Activated T-helper 1 cell treated with Interleukin-2 at 50 U/mL for 16 hours (primary cell): ENCODE results near the gene TRIM2.

Experiments used
- DNase-seq: peaks from one replicate; pipeline ENCODE4 v3.0.0-alpha.2; 2020; ENCODE audit warnings: low read depth

TRIM2 gene

GRCh38 chr4:153276971-153277370 is 72.7 kb downstream of the TRIM2 start:
- DNase-seq: no peak

DNA sequence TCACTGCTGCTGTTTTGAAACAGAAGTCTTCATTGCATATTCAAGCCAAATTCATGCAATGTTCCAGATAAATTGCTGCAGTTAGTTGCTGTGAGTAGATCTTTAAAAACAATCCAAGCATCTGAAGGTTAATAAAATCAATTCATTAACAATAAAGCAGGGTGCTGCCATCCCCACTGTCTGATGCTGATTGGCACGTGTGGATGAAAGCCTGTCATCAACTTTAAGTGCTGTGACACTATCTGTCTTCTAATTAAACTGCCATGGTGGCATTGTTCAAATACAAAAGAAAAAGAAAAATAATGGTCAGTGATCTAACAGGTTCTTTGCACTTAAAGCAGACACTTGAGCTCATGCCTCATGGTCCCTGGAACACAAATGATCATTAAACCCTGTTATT is 77.2 kb downstream of the TRIM2 start:
- DNase-seq: no peak

- DNase-seq: no peak
Measured at GRCh38 chr4:153282023-153282422, 77.8 kb downstream of the TRIM2 start.

DNA sequence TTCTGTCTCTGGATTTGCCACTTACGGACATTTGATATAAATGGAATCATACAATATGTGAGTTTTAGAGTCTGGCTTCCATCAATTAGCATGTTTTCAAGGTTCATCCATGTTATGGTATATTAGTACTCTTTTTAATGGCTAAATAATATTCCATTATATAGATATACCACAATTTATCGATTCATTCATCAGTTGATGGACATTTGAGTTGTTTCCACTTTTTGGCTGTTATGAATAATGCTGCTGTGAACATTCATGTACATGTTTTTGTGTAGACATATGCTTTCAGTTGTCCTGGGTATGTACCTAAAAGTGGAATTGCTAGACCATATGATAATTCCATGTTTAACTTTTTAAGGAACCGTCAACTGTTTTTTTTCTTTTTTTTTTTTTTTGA is 79.0 kb downstream of the TRIM2 start:
- no peak for DNase-seq

DNA sequence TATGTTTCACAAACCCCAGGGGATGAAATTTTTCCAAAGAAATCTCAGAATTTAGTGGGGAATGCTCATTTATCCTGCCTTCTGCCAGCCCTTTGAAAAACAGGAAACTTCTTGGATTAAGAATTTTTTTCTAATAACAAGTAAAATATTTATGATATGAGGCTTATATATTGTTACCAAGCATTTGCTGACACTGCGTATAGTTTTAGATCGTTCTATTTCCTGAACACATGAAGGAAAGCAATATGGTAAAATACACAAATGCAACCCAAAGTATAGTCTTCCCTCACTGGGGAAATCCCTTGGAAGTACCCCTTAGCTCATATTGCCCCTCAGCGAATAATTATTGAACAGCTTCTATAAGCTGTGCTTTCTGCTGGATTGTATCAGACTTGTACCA is 85.9 kb downstream of the TRIM2 start:
- no peak for DNase-seq

GRCh38 chr4:153291562-153291961 is 87.3 kb downstream of the TRIM2 start:
- no peak for DNase-seq

DNA sequence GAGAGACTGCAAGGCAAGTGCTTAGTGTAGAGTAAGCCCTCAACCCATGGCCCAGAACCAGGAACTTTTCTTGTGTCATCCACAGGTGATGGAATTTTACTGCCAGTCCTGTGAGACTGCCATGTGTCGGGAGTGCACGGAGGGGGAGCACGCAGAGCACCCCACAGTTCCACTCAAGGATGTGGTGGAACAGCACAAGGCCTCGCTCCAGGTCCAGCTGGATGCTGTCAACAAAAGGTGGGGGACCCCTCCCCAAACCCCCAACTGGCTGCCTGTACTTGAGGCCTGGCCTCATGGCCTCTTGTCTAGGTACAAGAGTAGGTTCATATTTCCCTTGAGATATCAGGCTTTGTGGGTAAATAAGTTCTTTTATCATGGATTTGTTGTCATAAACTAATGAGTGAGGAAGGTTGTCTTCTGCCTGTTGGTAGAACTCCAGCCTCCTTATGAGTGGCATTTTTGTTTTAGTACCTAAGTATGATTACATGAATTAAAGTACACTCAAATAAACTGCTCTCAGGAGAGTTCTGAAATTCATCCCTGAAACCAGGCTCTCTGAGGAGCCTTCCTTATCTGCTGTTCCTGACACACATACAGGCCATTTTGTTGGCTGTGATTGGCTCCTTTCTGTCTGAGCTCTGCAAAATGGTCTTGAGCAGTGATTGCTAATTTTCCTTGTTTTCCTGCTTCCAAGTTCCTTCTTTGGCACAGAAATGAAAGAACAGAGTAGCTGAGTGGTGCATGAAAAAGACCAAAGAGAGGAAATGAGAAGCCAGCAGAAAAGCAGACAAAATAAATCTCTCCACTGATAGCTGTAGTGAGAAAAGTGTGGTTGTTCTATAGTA is 88.9 kb downstream of the TRIM2 start:
- no peak for DNase-seq

DNA sequence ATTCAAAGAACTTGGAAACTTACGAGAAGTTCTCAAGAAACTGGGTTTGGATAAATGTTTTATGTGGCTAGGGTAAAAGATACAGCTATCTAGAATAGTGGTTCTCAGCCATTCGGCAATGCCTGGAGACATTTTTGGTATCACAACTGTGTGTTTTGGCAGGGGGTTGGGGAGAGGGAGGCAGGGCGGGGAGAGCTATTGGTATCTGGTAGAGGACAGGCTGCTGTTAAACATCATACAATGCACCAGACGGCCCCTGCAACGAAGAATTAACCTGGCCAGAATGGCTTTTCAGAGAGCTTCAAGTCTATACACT is 89.5 kb downstream of the TRIM2 start:
- DNase-seq: no peak

GRCh38 chr4:153294631-153295030 is 90.4 kb downstream of the TRIM2 start:
- no peak for DNase-seq

GRCh38 chr4:153295131-153295755 is 91.0 kb downstream of the TRIM2 start:
- DNase-seq: no peak

GRCh38 chr4:153296040-153296823 is 92.0 kb downstream of the TRIM2 start:
- no peak for DNase-seq

DNA sequence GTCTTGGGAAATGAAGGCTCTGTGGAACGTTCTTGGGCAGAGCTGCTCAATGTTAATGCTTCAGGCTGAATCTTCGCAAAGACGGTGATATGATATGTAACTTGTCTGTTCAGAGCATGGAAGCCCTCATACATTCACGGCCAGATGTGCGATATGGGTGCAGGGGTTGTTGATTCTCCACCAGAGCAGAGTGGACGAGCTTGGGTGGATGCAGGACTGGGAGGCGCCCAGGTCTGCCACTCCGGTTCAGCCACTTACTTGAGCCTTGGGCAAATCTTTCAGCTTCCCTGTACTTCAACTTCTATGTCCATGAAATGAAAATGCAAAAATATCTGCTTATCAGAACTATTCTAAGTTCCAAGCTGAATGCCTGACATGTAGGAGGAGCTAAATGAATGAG is 92.9 kb downstream of the TRIM2 start:
- no peak for DNase-seq

DNA sequence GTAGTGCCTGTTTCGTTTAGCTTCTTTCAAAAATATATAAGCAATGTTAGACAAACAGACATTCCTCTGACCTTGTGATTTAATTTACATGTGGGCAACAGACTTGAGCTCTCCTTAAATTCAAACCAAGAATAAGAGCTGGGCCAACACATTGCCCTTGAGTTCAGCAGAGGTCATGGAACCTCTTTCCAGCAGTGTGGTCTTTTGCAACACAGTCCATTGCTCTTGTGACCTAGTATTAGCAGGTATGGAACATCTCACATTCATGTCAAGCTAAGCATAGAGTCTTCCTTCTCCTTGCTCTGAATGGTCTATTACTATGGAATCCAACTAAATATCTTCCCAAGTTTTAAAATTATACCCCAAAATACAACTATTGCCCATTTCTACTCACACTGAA is 106.5 kb downstream of the TRIM2 start:
- no peak for DNase-seq

- no peak for DNase-seq
Measured at GRCh38 chr4:153314915-153315314, 110.7 kb downstream of the TRIM2 start.

GRCh38 chr4:153318696-153319320 is 114.6 kb downstream of the TRIM2 start:
- no peak for DNase-seq

GRCh38 chr4:153322791-153323190 is 118.5 kb downstream of the TRIM2 start:
- DNase-seq: no peak

DNA sequence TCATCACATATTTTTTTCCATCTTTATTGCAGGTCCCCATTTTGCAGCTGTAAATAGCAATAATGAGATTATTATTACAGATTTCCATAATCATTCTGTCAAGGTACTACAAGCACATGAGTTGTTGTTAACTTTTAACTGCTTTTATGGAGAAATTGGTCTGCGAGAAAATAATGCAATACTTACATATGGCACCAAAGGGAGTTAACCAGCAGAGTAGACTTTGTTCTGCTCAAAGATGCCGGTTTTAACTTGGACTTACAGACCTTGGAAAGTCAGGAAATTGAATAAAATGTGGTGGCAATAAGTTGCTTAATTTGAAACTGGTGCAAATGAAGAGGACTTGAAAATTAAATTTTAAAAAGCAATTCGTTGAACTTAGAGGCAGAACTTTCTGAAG is 119.8 kb downstream of the TRIM2 start:
- no peak for DNase-seq

GRCh38 chr4:153325558-153325957 is 121.3 kb downstream of the TRIM2 start:
- DNase-seq: no peak

GRCh38 chr4:153326513-153326912 is 122.3 kb downstream of the TRIM2 start:
- DNase-seq: no peak

DNA sequence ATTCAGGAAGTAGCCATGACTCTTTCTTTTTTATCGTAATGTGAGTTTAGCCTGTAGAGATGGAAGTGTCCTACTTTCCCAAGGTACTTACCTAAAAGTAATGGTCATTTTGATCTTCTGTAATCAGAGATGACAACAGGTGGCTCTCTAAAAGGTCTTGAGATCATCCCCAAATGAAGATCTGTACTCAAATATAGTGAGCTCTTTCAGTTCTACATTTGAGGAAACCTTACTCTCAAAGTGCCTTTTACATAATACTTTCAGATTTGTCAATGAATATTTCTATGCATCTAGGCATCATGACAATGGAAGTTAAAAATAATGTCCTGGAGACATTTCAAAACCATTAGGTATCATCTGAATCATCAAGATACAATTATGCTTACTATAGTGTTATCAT is 123.0 kb downstream of the TRIM2 start:
- no peak for DNase-seq

DNA sequence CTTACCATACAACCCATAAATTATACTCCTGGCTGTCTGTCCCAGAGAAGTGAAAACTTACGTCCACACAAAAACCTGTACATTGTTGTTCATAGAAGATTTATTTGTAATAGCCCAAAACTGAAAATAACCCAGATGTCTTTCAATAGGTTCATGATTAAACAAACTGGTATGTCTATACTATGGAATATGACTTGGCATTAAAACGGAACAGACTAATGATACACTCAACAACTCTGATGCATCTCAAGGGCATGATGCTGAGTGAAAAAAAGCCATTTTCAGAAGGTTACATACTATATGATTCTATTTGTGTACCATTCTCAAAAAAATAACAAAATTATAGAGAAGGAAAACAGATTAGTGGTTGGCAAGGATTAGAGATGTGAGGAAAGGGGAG is 128.7 kb downstream of the TRIM2 start:
- no peak for DNase-seq

GRCh38 chr4:153333874-153334273 is 129.6 kb downstream of the TRIM2 start:
- no peak for DNase-seq

- DNase-seq: no peak
Measured at GRCh38 chr4:153335665-153336064, 131.4 kb downstream of the TRIM2 start.
